ENCODE results near the gene PPFIBP1. TPM values are rescaled to one million over a fixed set of nuclear protein-coding genes. Genes with fewer than 3 reads are reported as not detected.
"Not testable (repeated sequence)": the region's sequence is repeated elsewhere in the genome, so short reads cannot be mapped to it uniquely, and the experiment has no call there.

Gene PPFIBP1
- total RNA-seq, 1 donor from 2014 or later = 53.8 TPM

DNA sequence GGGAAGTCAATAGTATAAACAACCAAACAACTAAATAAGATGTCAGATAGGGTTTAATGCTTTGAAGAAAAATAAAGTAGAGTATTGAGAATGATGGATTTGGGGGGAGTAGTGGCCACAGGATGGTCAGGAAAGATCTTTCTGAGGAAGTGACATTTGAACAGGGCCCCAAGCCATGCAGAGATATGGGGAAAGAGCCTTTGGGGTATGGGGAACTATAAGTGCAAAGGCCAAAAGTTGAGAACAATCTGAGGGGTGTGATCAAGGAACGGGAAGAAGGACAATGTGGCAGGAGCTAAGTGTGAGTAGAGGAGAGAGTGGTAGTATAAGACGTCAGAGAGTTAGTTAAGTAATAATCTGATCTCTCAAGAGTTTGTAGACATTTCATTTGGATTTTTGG lies 188.0 kb downstream of the PPFIBP1 start:
- DNase-seq (ENCODE audit: low spot score) = no peak
- peak overlapping the region; percentile 97 for H3K4me3 Mint-ChIP-seq
- H3K36me3 Mint-ChIP-seq (ENCODE audit: low read depth) = peaks cover 20% of the 10 kb centered on the region
- H3K27ac Mint-ChIP-seq = no peak overlapping the region
- no peaks in the 10 kb centered on the region for H3K9me3 Mint-ChIP-seq
- intact Hi-C loops (cut with micrococcal nuclease) = loop anchor here (2.0 to 10.0 kb wide), 6 partner anchors 69 to 1669 kb away; partner anchors contain the start of genes BMAL2, CCDC91, ERGIC2 and ITPR2
- peaks cover 26% of the 10 kb centered on the region for H3K4me1 Mint-ChIP-seq (ENCODE audit: low read depth)
- peaks cover 10% of the 10 kb centered on the region for H3K27me3 Mint-ChIP-seq (ENCODE audit: insufficient read depth)

DNA sequence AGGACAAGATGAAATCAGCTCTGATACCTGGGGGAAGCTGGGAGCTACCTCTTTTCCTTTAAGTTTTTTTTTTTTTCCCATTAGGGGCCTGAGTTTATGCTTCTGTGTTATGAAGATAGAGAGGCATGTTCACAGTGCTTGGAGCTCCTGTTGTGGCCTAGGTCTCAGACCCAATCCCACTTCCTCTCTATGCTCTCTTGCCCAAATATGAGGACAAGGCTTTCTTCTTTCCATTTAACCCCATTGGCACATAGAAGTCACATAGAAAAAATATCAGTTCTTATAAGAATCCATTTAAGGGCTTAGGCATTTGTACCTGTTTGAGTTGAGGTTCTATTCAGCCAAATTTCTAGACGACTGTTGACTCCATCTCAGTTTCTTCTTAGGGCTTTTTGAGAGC lies 199.2 kb downstream of the PPFIBP1 start:
- Mint-ChIP-seq H3K9me3 (no peaks in the 10 kb centered on the region), H3K27ac (no peak overlapping the region), H3K36me3 (ENCODE audit: low read depth) (peaks cover 19% of the 10 kb centered on the region), H3K4me1 (ENCODE audit: low read depth) (peaks cover 5% of the 10 kb centered on the region), H3K4me3 (no peak overlapping the region), H3K27me3 (ENCODE audit: insufficient read depth) (no peaks in the 10 kb centered on the region)
- intact Hi-C loops (cut with micrococcal nuclease) = no loop called here
- no peak for DNase-seq (ENCODE audit: low spot score)

DNA sequence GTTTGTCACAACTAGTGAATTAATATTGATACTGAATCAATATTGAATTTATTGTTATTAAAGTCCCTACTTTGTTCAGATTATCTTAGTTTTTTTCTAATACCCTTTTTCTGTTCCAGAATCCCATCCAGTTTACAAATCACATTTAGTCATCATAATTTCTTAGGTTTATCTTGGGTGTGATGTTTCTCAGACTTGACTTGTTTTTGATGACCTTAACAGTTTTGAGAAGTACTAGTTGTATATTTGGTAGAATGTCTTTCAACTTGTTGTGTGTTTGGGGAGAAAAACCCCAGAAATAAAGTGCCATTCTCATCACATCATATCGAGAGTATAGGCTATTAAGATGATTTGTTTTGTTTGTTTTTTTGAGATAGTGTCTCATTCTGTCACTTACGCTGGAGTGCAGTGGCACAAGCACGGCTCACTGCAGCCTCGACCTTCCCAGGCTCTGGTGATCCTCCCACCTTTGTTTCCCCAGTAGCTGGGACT lies 206.1 kb downstream of the PPFIBP1 start:
- no peak overlapping the region for H3K27ac Mint-ChIP-seq
- H3K27me3 Mint-ChIP-seq (ENCODE audit: insufficient read depth) = no peaks in the 10 kb centered on the region
- no peaks in the 10 kb centered on the region for H3K9me3 Mint-ChIP-seq
- intact Hi-C loops (cut with micrococcal nuclease) = no loop called here
- DNase-seq (ENCODE audit: low spot score) = no peak
- peaks cover 27% of the 10 kb centered on the region for H3K36me3 Mint-ChIP-seq (ENCODE audit: low read depth)
- H3K4me1 Mint-ChIP-seq (ENCODE audit: low read depth) = no peaks in the 10 kb centered on the region
- no peak overlapping the region for H3K4me3 Mint-ChIP-seq

DNA sequence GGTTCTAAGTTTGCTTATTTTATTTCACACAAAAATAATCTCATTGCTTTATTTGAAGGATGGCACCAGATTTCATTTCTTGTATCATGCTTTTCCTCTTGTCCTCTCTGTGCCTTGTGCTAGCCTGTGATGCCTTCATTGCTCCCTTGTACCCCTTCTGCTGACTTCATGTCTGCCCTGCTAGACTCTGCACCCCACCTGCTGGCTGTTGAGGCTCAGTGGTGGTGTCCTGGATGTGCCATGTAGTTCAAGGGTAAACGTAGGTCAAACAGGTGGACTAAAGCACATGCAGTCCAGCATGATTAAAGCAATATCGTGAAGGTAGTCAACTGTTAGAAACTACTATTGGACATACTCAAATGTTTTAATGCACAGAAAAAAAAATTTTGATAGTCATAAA lies 208.3 kb downstream of the PPFIBP1 start:
- peaks cover 32% of the 10 kb centered on the region for H3K36me3 Mint-ChIP-seq (ENCODE audit: low read depth)
- no peak for DNase-seq (ENCODE audit: low spot score)
- H3K27me3 Mint-ChIP-seq (ENCODE audit: insufficient read depth) = no peaks in the 10 kb centered on the region
- intact Hi-C loops (cut with micrococcal nuclease) = loop anchor here (2.0 kb wide), 3 partner anchors 49 to 1267 kb away; partner anchors contain the start of genes KLHL42 and MANSC4
- H3K4me1 Mint-ChIP-seq (ENCODE audit: low read depth) = no peaks in the 10 kb centered on the region
- H3K4me3 Mint-ChIP-seq = no peak overlapping the region
- no peak overlapping the region for H3K27ac Mint-ChIP-seq
- no peaks in the 10 kb centered on the region for H3K9me3 Mint-ChIP-seq

DNA sequence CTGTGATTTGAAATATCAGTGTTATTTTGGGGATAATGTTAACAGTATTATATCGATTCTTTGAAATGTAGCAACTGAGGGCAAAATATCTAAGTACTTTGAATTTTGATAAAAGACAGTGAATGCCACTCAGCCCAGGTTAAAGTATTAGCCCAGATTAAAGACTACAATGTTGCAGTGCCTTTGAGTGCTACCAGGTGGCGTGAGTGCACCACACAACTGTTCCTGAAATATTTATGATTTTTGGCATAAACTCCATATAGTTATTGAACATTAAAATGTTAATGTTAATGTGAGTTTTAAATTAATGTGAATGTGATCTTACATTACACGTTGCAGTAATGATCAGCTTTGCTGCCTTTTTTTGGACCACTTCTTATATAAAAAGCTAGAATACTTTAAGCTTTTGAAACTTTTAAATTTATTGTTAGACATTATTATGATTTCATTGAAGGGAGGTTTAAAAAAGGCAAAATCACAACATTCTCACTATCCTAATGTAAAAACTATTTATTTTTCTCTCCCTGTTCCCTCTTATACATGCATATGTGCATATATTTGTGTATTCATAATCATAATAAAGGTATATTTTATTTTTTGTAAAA lies 209.1 kb downstream of the PPFIBP1 start:
- intact Hi-C loops (cut with micrococcal nuclease) = loop anchor here (1.0 to 2.0 kb wide), 5 partner anchors 48 to 1266 kb away; partner anchors contain the start of genes KLHL42 and MANSC4
- Mint-ChIP-seq H3K27ac (no peak overlapping the region), H3K36me3 (ENCODE audit: low read depth) (peaks cover 36% of the 10 kb centered on the region), H3K4me3 (no peak overlapping the region), H3K9me3 (no peaks in the 10 kb centered on the region), H3K4me1 (ENCODE audit: low read depth) (no peaks in the 10 kb centered on the region), H3K27me3 (ENCODE audit: insufficient read depth) (no peaks in the 10 kb centered on the region)
- no peak for DNase-seq (ENCODE audit: low spot score)

DNA sequence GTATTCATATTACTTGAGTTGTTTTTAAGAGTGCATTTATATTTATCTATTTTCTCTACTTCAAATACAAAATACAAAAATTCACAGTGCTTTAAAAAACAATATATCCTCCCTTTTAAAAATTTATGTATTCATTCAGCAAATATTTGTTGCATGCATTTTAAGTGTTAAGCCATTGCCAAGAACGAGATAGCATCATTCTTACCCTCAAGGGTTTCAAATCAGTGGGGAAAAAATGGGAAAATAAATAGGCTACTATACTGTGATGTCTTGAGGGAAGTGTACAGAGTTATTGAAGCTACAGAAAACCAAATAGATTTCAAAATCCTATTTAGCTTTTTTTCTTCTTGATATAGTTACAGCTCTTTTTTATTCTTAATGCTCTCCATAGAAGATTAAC lies 209.8 kb downstream of the PPFIBP1 start:
- intact Hi-C loops (cut with micrococcal nuclease) = loop anchor here (1.0 to 2.0 kb wide), 5 partner anchors 47 to 1265 kb away; partner anchors contain the start of genes KLHL42 and MANSC4
- Mint-ChIP-seq H3K27ac (no peak overlapping the region), H3K36me3 (ENCODE audit: low read depth) (peaks cover 36% of the 10 kb centered on the region), H3K4me3 (no peak overlapping the region), H3K27me3 (ENCODE audit: insufficient read depth) (no peaks in the 10 kb centered on the region), H3K4me1 (ENCODE audit: low read depth) (peaks cover 1% of the 10 kb centered on the region), H3K9me3 (no peaks in the 10 kb centered on the region)
- no peak for DNase-seq (ENCODE audit: low spot score)

DNA sequence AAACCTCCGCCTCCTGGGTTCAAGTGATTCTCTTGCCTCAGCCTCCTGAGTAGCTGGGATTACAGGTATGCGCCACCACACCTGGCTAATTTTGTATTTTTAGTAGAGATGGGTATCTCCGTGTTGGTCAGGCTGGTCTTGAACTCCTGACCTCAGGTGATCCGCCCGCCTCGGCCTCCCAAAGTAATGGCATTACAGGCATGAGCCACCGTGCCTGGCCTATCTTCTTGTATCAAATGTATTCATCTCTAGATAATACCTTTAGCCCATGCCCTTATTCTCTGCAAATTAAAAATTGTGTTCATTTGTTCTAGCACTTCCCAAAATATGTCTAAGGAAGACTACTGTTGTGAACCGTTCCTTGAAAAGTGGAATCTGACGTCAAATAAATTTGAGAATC lies 210.3 kb downstream of the PPFIBP1 start:
- H3K36me3 Mint-ChIP-seq (ENCODE audit: low read depth) = peaks cover 35% of the 10 kb centered on the region
- H3K4me1 Mint-ChIP-seq (ENCODE audit: low read depth); H3K27ac Mint-ChIP-seq; DNase-seq (ENCODE audit: low spot score); H3K9me3 Mint-ChIP-seq; H3K27me3 Mint-ChIP-seq (ENCODE audit: insufficient read depth); intact Hi-C loops (cut with micrococcal nuclease); H3K4me3 Mint-ChIP-seq: not testable (repeated sequence)

DNA sequence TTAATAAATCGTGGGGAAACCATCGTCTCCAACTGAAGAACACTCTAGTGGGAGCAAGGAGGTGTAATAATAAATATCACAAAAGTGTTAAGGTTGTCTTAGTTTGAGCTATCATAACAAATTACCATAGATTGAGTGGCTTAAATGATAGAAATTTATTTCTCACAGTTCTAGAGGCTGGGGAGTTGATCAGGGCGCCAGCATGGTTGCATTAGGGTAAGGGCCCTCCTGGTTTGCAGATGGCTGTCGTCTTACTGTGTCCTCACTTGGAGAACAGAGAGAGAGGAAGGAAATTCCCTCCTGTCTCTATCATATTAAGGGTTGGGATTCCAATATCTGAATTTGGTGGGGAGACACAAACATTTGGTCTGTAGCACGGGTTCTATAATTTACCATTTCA lies 219.6 kb downstream of the PPFIBP1 start:
- peaks cover 35% of the 10 kb centered on the region for H3K36me3 Mint-ChIP-seq (ENCODE audit: low read depth)
- H3K9me3 Mint-ChIP-seq = no peaks in the 10 kb centered on the region
- H3K27ac Mint-ChIP-seq = no peak overlapping the region

More for the DNA sequence above, 219.6 kb downstream of the PPFIBP1 start:
- no peak for DNase-seq (ENCODE audit: low spot score)
- intact Hi-C loops (cut with micrococcal nuclease) = no loop called here
- Mint-ChIP-seq H3K4me1 (ENCODE audit: low read depth) (peaks cover 15% of the 10 kb centered on the region), H3K27me3 (ENCODE audit: insufficient read depth) (no peaks in the 10 kb centered on the region), H3K4me3 (no peak overlapping the region)

Other genes with a start within 250 kb of the PPFIBP1 start
- 57.2 and 58.0 TPM in 2 replicates for gene BMAL2, start 191.4 kb upstream of the PPFIBP1 start, total RNA-seq
- gene SMCO2, start 77.5 kb upstream of the PPFIBP1 start, total RNA-seq = 0.99 and 1.8 TPM in 2 replicates
- gene REP15, start 172.2 kb downstream of the PPFIBP1 start, total RNA-seq = 1.4 and 1.6 TPM in 2 replicates
- 59.8 and 72.2 TPM in 2 replicates for gene MRPS35, start 186.6 kb downstream of the PPFIBP1 start, total RNA-seq

All from activated T-helper 1 cell treated with anti-CD3 and anti-CD28 coated beads, Interleukin-12 subunit alpha, Interleukin-12 subunit beta, Interleukin-2, Interleukin-4 antibody, amounts not matched to agents 30 ng/mL and 10 ng/mL and 1 ng/mL, durations not matched to agents 14 hours and 24 hours and 36 hours (primary cell).